B cell (primary cell): ENCODE results near the gene WWC2. TPM values are rescaled to one million over a fixed set of nuclear protein-coding genes. Genes with fewer than 3 reads are reported as not detected.

Experiments used
- ATAC-seq: fragments of 200-7000 bp; cut with Tn5 transposase; one replicate; pipeline ENCODE4 v1.10.0; 2021; ENCODE audit warnings: low read depth, mild to moderate bottlenecking, moderate number of reproducible peaks, moderate library complexity
- CTCF ChIA-PET: fragments of 350-600 bp; sonication (Branson Sonifier 250); formaldehyde crosslinking; loops from one replicate; lab custom pipeline; 2021; ENCODE audit warnings: antibody characterized with exemption, inconsistent platforms; lab: Charles Lee
- POLR2A ChIA-PET: fragments of 350-600 bp; sonication (Branson Sonifier 250); formaldehyde crosslinking; loops from one replicate; lab custom pipeline; 2021; ENCODE audit warnings: antibody characterized with exemption; lab: Charles Lee
- DNase-seq: peaks from one replicate; pipeline ENCODE4 v3.0.0; 2013
- H2AFZ ChIP-seq: 2 replicates; pipeline ENCODE4 v1.6.1; 2012; ENCODE audit warnings: mild to moderate bottlenecking, low read depth, low read length; ENCODE audit not compliant: insufficient read depth, poor library complexity, severe bottlenecking
- H3K27ac ChIP-seq, 2 donors: 1 replicate in 1 of 2; 2 replicates in 1 of 2; pipeline ENCODE4 v1.5.1; 2012 to 2013; ENCODE audit warnings: low read length in 2 of 2, mild to moderate bottlenecking in 2 of 2, moderate library complexity in 1 of 2
- H3K27me3 ChIP-seq, 4 experiments: fragments of 200-600 bp in 1 of 4; sonication (generic) in 1 of 4; replicated peaks in 1 of 4; 1 replicate in 2 of 4; 2 replicates in 2 of 4; pipeline versions ENCODE4 v1.6.1 to v1.7.0; 2013 to 2016; ENCODE audit warnings: low read length in 3 of 4, mild to moderate bottlenecking in 2 of 4, mixed read lengths in 1 of 4, moderate library complexity in 1 of 4; ENCODE audit not compliant: insufficient read depth in 4 of 4, control insufficient read depth in 3 of 4; ENCODE audit errors: control extremely low read depth in 1 of 4
- H3K36me3 ChIP-seq, 2 experiments: replicated peaks in 1 of 2; 1 replicate in 1 of 2; 2 replicates in 1 of 2; pipeline versions ENCODE4 v1.6.1 to v1.7.1; 2013; ENCODE audit warnings: low read length in 1 of 2; ENCODE audit not compliant: insufficient read depth in 2 of 2, control insufficient read depth in 1 of 2; ENCODE audit errors: control extremely low read depth in 1 of 2, extremely low read depth in 1 of 2
- H3K4me1 ChIP-seq, 2 donors: fragments of 200-600 bp in 1 of 2; sonication (generic) in 1 of 2; 1 replicate in 1 of 2; 2 replicates in 1 of 2; pipeline versions ENCODE4 v1.5.1 to v1.6.1; 2013 to 2017; ENCODE audit warnings: low read length in 2 of 2; ENCODE audit not compliant: control insufficient read depth in 2 of 2, insufficient read depth in 2 of 2
- H3K4me2 ChIP-seq: replicated peaks from 2 replicates; pipeline ENCODE3; 2012; ENCODE audit warnings: mild to moderate bottlenecking, low read depth, low read length; ENCODE audit not compliant: poor library complexity, severe bottlenecking
- H3K4me3 ChIP-seq, 5 experiments: fragments of 200-600 bp in 1 of 5; sonication (generic) in 1 of 5; 1 replicate in 3 of 5; 2 replicates in 2 of 5; pipeline versions ENCODE4 v1.5.1 to v1.7.0; 2011 to 2016; ENCODE audit warnings: low read length in 4 of 5, mild to moderate bottlenecking in 4 of 5, low read depth in 2 of 5, control low read depth in 1 of 5, moderate library complexity in 1 of 5; ENCODE audit not compliant: insufficient read depth in 1 of 5; ENCODE audit errors: control extremely low read depth in 1 of 5, extremely low read depth in 1 of 5
- H3K79me2 ChIP-seq: fragments of 200-600 bp; sonication (generic); one replicate; pipeline ENCODE4 v1.6.0; 2016; ENCODE audit warnings: low read length; ENCODE audit not compliant: control insufficient read depth, insufficient read depth
- H3K9ac ChIP-seq: fragments of 200-600 bp; sonication (generic); 2 replicates; pipeline ENCODE4 v1.6.1; 2017; ENCODE audit warnings: mild to moderate bottlenecking, low read length, moderate library complexity
- H3K9me3 ChIP-seq, 3 donors: one replicate each; pipeline versions ENCODE4 v1.6.1 to v1.7.1; 2013; ENCODE audit warnings: low read length in 2 of 3; ENCODE audit not compliant: control insufficient read depth in 2 of 3, insufficient read depth in 1 of 3; ENCODE audit errors: control extremely low read depth in 1 of 3
- H4K20me1 ChIP-seq: 2 replicates; pipeline ENCODE4 v1.6.0; 2012; ENCODE audit warnings: mild to moderate bottlenecking, low read length; ENCODE audit not compliant: insufficient read depth, control insufficient read depth, poor library complexity, severe bottlenecking
- H3K27ac Mint-ChIP-seq: one replicate; pipeline ENCODE4 v1.8.0; 2021; ENCODE audit warnings: mixed read lengths
- H3K27me3 Mint-ChIP-seq: one replicate; pipeline ENCODE4 v1.8.0; 2021; ENCODE audit warnings: mixed read lengths
- H3K4me1 Mint-ChIP-seq: one replicate; pipeline ENCODE4 v1.8.0; 2021; ENCODE audit warnings: mixed read lengths
- H3K4me3 Mint-ChIP-seq: one replicate; pipeline ENCODE4 v1.8.0; 2021; ENCODE audit warnings: mixed read lengths
- H3K9me3 Mint-ChIP-seq: one replicate; pipeline ENCODE4 v1.8.0; 2022; ENCODE audit warnings: mixed read lengths; ENCODE audit not compliant: insufficient read depth
- EZH2 ChIP-seq: IDR thresholded peaks from 2 replicates; pipeline ENCODE4 v1.6.1; 2012; ENCODE audit warnings: borderline replicate concordance, low read depth, mild to moderate bottlenecking, moderate library complexity, low read length; ENCODE audit not compliant: insufficient read depth, poor library complexity, severe bottlenecking
- WGBS: methylation state at CpG from one replicate; pipeline ENCODE4 v1.1.5; 2013; ENCODE audit warnings: missing lambda C conversion rate; ENCODE audit not compliant: insufficient coverage; 5-methylcytosine and 5-hydroxymethylcytosine counted together
- intact Hi-C: fragments of 100-400 bp; cut with micrococcal nuclease; formaldehyde crosslinking; loops from one replicate; pipeline ENCODE4 v1.10.0; 2022
- polyA plus RNA-seq: library from polyadenylated mRNA; depleted of rRNA; stranded (reverse); fragments of >200 nt; gene quantifications from 2 replicates; pipeline ENCODE4 v1.2.3, GENCODE V29; 2012
- total RNA-seq, 2 donors: library from RNA; stranded (reverse); fragments of 120-200 nt in 1 of 2; gene quantifications; 1 replicate in 1 of 2; 2 replicates in 1 of 2; pipeline versions ENCODE4 v1.2.3 to v1.2.4, GENCODE V29; 2013 to 2022
- TF ChIP-seq, protein P1 (sequence below): fragments of 200-600 bp; IDR thresholded peaks from one replicate; pipeline ENCODE4 v1.8.0; 2022; ENCODE audit warnings: antibody characterized with exemption, mild to moderate bottlenecking

Gene WWC2
- total and polyA plus RNA-seq, 2 donors (not counting 1 experiment from before 2014, with no cell fraction given) = 0.07 to 0.32 TPM

DNA sequence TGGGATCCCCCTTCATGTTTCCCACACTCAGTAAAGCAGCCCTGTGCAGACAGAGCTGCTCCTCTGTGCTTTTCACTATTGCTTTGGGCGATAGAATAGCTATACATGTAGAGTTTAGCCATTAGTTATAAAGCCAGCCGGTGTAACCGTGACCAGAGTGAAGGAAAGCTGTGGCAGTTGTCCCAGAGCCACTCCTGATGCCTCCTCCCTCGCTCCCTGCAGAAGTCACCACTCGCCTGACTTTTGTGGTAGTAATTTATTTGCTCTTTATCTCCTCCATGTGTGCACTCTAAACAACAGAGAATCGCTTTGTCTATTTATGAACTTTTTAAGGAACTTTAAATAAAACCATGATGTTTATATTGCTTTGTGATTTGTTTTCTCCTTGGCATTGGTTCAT is 41.8 kb upstream of the WWC2 start:
- H3K4me3 Mint-ChIP-seq = no peak overlapping the region
- peaks cover 7% of the 10 kb centered on the region for H3K27me3 Mint-ChIP-seq
- no peak for DNase-seq
- no peaks in the 10 kb centered on the region for H3K36me3 ChIP-seq
- no peak for ATAC-seq
- no peaks in the 10 kb centered on the region for H3K27me3 ChIP-seq
- H3K4me2 ChIP-seq = no peak overlapping the region
- no peaks in the 10 kb centered on the region for H3K4me1 ChIP-seq
- H3K9ac ChIP-seq = no peak overlapping the region
- H3K27ac ChIP-seq = no peak overlapping the region
- CTCF ChIA-PET = no interaction called here
- no peaks in the 10 kb centered on the region for H3K9me3 ChIP-seq
- no peak overlapping the region for H3K4me3 ChIP-seq
- 100% methylated on average over 2 of the region's 6 CpGs for WGBS
- no peak overlapping the region for H2AFZ ChIP-seq
- TF ChIP-seq, protein P1, sequence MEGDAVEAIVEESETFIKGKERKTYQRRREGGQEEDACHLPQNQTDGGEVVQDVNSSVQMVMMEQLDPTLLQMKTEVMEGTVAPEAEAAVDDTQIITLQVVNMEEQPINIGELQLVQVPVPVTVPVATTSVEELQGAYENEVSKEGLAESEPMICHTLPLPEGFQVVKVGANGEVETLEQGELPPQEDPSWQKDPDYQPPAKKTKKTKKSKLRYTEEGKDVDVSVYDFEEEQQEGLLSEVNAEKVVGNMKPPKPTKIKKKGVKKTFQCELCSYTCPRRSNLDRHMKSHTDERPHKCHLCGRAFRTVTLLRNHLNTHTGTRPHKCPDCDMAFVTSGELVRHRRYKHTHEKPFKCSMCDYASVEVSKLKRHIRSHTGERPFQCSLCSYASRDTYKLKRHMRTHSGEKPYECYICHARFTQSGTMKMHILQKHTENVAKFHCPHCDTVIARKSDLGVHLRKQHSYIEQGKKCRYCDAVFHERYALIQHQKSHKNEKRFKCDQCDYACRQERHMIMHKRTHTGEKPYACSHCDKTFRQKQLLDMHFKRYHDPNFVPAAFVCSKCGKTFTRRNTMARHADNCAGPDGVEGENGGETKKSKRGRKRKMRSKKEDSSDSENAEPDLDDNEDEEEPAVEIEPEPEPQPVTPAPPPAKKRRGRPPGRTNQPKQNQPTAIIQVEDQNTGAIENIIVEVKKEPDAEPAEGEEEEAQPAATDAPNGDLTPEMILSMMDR = no peak
- TF ChIP-seq EZH2 = no peak
- H3K9me3 Mint-ChIP-seq = no peaks in the 10 kb centered on the region
- intact Hi-C loops = no loop called here
- H3K79me2 ChIP-seq = no peaks in the 10 kb centered on the region
- H3K27ac Mint-ChIP-seq = no peak overlapping the region
- POLR2A ChIA-PET = no interaction called here
- no peaks in the 10 kb centered on the region for H3K4me1 Mint-ChIP-seq
- H4K20me1 ChIP-seq = no peaks in the 10 kb centered on the region

DNA sequence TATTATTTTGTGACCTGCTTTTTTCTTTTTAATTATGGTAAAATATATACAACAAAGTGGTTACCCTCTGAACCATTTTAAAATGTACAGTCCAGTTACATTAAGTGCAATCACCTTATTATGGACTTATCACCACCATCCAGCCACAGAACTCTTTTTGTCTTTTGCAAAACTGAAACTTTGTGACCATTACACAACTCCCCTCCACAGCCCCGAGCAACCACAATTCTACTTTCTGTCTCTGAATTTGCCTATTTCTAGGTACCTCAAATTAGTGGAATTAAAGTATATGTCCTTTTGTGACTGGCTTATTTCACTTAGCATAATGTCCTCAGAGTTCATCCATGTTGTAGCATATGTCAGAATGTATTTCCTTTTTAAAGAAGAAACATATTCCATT is 39.3 kb upstream of the WWC2 start:
- no peak overlapping the region for H3K4me3 Mint-ChIP-seq

More for the DNA sequence above, 39.3 kb upstream of the WWC2 start:
- no peak overlapping the region for H3K9ac ChIP-seq
- H3K27ac ChIP-seq = no peak overlapping the region
- Mint-ChIP-seq H3K27me3 (peaks cover 18% of the 10 kb centered on the region), H3K9me3 (no peaks in the 10 kb centered on the region), H3K4me1 (no peaks in the 10 kb centered on the region), H3K27ac (no peak overlapping the region)
- no peak overlapping the region for H2AFZ ChIP-seq
- no peaks in the 10 kb centered on the region for H3K79me2 ChIP-seq
- H3K9me3 ChIP-seq = no peaks in the 10 kb centered on the region
- ATAC-seq (no peak), DNase-seq (no peak)
- no peaks in the 10 kb centered on the region for H3K27me3 ChIP-seq
- intact Hi-C loops = no loop called here
- POLR2A ChIA-PET = no interaction called here
- no peaks in the 10 kb centered on the region for H3K36me3 ChIP-seq
- WGBS = no CpG with 5 or more reads among the region's 1 CpG
- H3K4me1 ChIP-seq = no peaks in the 10 kb centered on the region
- no peak for TF ChIP-seq EZH2
- TF ChIP-seq, protein P1 = no peak
- CTCF ChIA-PET = no interaction called here
- H4K20me1 ChIP-seq = no peaks in the 10 kb centered on the region
- H3K4me3 ChIP-seq = no peak overlapping the region
- H3K4me2 ChIP-seq = no peak overlapping the region
